GM04503 (cell line): ENCODE data around the gene OTOA.
"Not testable (repeated sequence)": the region's sequence is repeated elsewhere in the genome, so short reads cannot be mapped to it uniquely, and the experiment has no call there.

Experiments
- DNase-seq: peaks from one replicate; pipeline ENCODE4 v3.0.0-alpha.2; 2012; ENCODE audit warnings: low read depth

The OTOA gene

GRCh38 chr16:21641916-21642315, 21.9 kb upstream of the OTOA start:
- no peak for DNase-seq

- no peak for DNase-seq
Observed at GRCh38 chr16:21642861-21643260, 20.9 kb upstream of the OTOA start.

GRCh38 chr16:21643785-21644184, 20.0 kb upstream of the OTOA start:
- DNase-seq = no peak

- DNase-seq = no peak
Observed at GRCh38 chr16:21644674-21645073, 19.1 kb upstream of the OTOA start.

GRCh38 chr16:21645261-21645721, 18.5 kb upstream of the OTOA start:
- DNase-seq = no peak

- DNase-seq = no peak
Observed at GRCh38 chr16:21646091-21646490, 17.7 kb upstream of the OTOA start.

- no peak for DNase-seq
Observed at GRCh38 chr16:21646721-21647561, 16.8 kb upstream of the OTOA start.

GRCh38 chr16:21647562-21648164, 16.1 kb upstream of the OTOA start:
- DNase-seq = no peak

GRCh38 chr16:21649826-21650406, 13.9 kb upstream of the OTOA start:
- DNase-seq = not testable (repeated sequence)

- DNase-seq = no peak
Observed at GRCh38 chr16:21650521-21650920, 13.2 kb upstream of the OTOA start.

GRCh38 chr16:21651515-21651914, 12.3 kb upstream of the OTOA start:
- DNase-seq = no peak

GRCh38 chr16:21652453-21652852, 11.3 kb upstream of the OTOA start, which contains the start of gene IGSF6:
IGSF6 (minus strand) TSS chr16:21652608; CDS start chr16:21652598, 10 bp downstream.
- no peak for DNase-seq

- no peak for DNase-seq
Observed at GRCh38 chr16:21653571-21653970, 10.2 kb upstream of the OTOA start.

GRCh38 chr16:21654466-21654865, 9.3 kb upstream of the OTOA start:
- no peak for DNase-seq

GRCh38 chr16:21654881-21655280, 8.9 kb upstream of the OTOA start:
- DNase-seq = no peak

GRCh38 chr16:21656795-21657768, 6.7 kb upstream of the OTOA start:
- no peak for DNase-seq

GRCh38 chr16:21659124-21659523, 4.6 kb upstream of the OTOA start:
- DNase-seq = no peak

GRCh38 chr16:21664801-21665492, 1.2 kb downstream of the OTOA start:
- DNase-seq = no peak

GRCh38 chr16:21666772-21667171, 3.0 kb downstream of the OTOA start:
- no peak for DNase-seq

GRCh38 chr16:21667575-21667974, 3.8 kb downstream of the OTOA start:
- no peak for DNase-seq

GRCh38 chr16:21673469-21673868, 9.7 kb downstream of the OTOA start:
- no peak for DNase-seq
